Measurements from ENCODE around the gene UBE2M. TPM values are rescaled to one million over a fixed set of nuclear protein-coding genes. Genes with fewer than 3 reads are reported as not detected.

UBE2M gene
- total RNA-seq, 1 donor from 2014 or later, result 53.8 TPM

DNA sequence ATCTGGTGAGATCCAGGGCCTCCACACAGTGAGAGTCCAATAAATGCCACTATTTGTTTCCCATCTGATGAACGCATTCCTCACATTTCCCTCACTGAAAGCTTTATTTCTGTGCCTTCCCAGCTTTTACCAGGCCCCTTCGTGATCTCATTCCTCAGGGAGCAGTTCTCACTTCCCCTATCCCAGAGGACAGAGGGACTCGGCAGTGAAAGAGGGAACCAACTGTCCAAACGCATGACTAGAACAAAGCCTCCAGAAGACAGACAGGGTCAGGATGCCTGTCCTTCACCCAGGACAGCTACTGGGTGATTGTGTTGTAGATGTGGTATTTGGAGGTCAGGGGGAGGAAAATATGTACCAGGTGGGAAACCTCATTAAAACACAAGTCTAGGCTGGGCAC lies 36.8 kb downstream of the UBE2M start:
- H3K9me3 ChIP-seq, result no peaks in the 10 kb centered on the region
- H3K4me1 ChIP-seq, result peaks cover 15% of the 10 kb centered on the region
- H3K4me3 ChIP-seq, result no peak overlapping the region
- ATAC-seq (no peak), DNase-seq (no peak)
- H3K36me3 ChIP-seq, result peaks cover 8% of the 10 kb centered on the region
- intact Hi-C loops (cut with DNase I), result no loop called here
- H3K27me3 ChIP-seq, result no peaks in the 10 kb centered on the region
- TF ChIP-seq, protein P1, sequence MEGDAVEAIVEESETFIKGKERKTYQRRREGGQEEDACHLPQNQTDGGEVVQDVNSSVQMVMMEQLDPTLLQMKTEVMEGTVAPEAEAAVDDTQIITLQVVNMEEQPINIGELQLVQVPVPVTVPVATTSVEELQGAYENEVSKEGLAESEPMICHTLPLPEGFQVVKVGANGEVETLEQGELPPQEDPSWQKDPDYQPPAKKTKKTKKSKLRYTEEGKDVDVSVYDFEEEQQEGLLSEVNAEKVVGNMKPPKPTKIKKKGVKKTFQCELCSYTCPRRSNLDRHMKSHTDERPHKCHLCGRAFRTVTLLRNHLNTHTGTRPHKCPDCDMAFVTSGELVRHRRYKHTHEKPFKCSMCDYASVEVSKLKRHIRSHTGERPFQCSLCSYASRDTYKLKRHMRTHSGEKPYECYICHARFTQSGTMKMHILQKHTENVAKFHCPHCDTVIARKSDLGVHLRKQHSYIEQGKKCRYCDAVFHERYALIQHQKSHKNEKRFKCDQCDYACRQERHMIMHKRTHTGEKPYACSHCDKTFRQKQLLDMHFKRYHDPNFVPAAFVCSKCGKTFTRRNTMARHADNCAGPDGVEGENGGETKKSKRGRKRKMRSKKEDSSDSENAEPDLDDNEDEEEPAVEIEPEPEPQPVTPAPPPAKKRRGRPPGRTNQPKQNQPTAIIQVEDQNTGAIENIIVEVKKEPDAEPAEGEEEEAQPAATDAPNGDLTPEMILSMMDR (IDR thresholded peaks at IDR 0.05), result no peak
- no peak overlapping the region for H3K27ac ChIP-seq

DNA sequence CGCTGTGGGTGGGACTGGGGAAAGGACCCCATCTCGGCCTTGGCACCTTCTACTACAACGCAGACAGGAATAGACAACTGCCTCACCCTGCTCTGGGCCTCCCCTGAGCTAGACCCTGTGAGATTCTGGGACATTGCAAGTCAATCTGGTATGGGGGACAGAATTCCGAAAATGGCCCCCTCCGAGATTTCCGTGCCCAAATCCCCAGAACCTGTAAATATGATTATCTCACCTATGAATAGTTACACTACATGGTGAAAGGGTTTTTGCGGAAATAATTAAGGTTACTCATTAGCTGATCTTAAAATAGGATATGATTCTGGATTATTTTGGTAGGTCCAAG lies 38.2 kb downstream of the UBE2M start:
- intact Hi-C loops (cut with DNase I), result no loop called here
- Histone ChIP-seq H3K4me3 (peak overlapping the region; percentile 71), H3K4me1 (peaks cover 15% of the 10 kb centered on the region), H3K27ac (peak overlapping the region; percentile 91), H3K36me3 (peaks cover 20% of the 10 kb centered on the region), H3K27me3 (no peaks in the 10 kb centered on the region), H3K9me3 (no peaks in the 10 kb centered on the region)
- TF ChIP-seq, protein P1 (IDR thresholded peaks at IDR 0.05), result no peak
- DNase-seq (no peak), ATAC-seq (no peak)

DNA sequence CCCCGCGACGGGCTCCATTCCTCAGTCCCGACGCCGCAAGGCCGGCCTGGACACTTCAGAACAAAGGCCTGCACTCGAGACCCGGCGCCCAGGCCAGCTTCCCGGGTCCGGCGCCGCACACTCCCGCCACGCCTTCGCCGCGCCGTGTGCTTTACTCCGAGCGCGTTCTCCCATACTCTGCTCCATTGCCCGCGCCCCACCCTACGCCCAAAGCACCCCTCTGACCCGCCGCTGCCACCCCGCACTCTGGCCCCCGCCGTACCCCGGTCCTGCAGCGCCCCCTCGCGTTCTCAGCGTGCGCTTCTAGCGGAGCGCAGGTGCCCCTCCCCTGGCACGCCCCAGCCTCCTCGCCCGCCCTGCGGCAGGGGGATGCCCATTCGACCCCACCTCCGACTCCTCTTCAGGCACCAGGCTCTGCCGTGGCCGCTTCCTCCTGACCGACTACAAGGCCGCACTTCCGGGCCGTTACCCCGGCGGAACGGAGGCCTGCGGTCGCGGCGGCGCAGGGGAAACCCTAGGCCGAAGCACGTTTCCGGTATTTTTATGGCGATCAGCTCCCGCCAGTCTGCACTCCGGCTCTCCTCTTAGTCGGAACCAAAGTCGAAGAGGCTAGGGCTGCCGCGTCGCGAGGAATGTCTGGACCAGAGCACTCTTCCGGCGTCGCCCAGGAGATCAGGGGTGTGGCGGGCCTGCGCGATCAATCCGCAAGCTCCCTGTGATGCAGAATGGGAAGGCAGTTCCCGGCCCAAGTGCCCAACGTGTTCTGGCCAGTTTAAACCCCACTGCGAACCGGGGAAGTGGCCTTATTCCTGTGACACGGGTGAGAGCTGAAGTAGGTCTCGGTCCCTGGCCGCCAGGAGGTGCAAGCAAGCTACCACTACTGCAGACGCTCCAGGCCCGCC lies 38.8 kb downstream of the UBE2M start, which contains the start of gene ZBTB45:
Gene ZBTB45 (minus strand): TSS at position 456 of the 902 bp plus-strand sequence. CDS start 2,137 bp downstream, outside the sequence.
- peak within 1 kb of the TSS; percentile 71 for H3K4me3 ChIP-seq
- no peaks in the 10 kb centered on the region for H3K27me3 ChIP-seq
- DNase-seq, result peak; percentile 95
- peaks cover 18% of the 10 kb centered on the region for H3K4me1 ChIP-seq
- ATAC-seq, result peak; percentile 87
- peak within 1 kb of the TSS; percentile 91 for H3K27ac ChIP-seq
- H3K36me3 ChIP-seq, result peaks cover 20% of the 10 kb centered on the region
- no peaks in the 10 kb centered on the region for H3K9me3 ChIP-seq
- TF ChIP-seq, protein P1 (IDR thresholded peaks at IDR 0.05), result peak; percentile 46
- intact Hi-C loops (cut with DNase I), result no loop called here

DNA sequence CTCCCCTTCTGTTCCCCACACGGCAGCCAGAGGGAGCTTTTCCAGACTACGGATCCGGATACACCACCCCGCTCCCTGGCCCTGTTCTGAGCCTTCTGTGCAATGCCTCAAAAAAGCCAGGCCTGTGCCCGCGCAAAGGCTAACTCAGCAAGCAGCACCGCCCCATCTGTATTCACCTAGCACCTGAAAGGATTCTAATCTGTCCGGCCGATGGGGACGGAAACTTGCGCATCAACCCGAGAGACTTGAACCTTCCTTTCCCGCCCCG lies 39.4 kb downstream of the UBE2M start:
- no peaks in the 10 kb centered on the region for H3K9me3 ChIP-seq
- H3K27me3 ChIP-seq, result no peaks in the 10 kb centered on the region
- ATAC-seq, result peak; percentile 51
- peak overlapping the region; percentile 71 for H3K4me3 ChIP-seq
- peak; percentile 83 for DNase-seq
- peak overlapping the region; percentile 91 for H3K27ac ChIP-seq
- intact Hi-C loops (cut with DNase I), result no loop called here
- H3K4me1 ChIP-seq, result peaks cover 22% of the 10 kb centered on the region
- TF ChIP-seq, protein P1 (IDR thresholded peaks at IDR 0.05), result peak; percentile 58
- peaks cover 20% of the 10 kb centered on the region for H3K36me3 ChIP-seq

DNA sequence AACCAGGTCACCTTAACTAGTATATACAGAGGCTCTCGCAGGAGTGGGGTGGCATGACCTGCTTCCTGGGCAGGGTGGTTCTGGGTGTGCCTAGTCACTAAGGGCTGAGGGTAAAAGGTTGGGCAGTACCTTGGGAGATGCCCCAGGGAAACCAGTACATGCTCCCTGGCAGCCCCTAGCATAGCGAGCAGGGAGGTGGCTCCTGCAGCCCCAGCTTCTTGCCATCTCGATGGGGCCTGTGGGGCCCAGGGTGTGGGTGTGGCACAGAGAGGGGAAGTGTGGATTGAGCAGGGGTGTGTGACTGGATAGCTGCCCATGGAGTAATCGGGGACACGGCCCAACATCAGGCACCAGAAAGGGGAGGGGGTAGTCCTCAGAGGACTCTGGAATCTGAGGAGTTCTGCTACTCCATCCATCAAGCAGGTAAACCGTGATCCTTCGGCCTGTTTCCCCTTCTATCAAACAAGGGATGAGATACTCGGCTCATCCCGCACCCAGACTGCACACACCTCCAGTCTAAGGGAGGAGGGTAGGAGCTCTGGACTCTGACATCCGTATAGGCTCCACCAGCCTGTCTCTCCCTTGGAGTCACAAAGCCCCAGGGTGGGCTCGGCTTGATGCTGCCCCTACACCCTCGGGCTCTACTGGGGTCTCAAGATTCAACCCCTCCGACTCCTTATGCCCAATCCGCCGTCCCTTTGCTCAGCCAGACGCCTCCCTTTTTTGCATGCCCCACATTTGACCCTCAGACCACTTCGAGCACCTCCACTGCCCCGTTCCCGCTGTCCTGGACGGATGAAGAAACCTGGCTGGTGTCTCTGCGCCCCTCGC lies 39.9 kb downstream of the UBE2M start:
- H3K27me3 ChIP-seq, result no peaks in the 10 kb centered on the region
- peaks cover 20% of the 10 kb centered on the region for H3K36me3 ChIP-seq
- no peaks in the 10 kb centered on the region for H3K9me3 ChIP-seq
- no peak for ATAC-seq
- intact Hi-C loops (cut with DNase I), result no loop called here
- peak overlapping the region; percentile 91 for H3K27ac ChIP-seq
- DNase-seq, result no peak
- peak overlapping the region; percentile 71 for H3K4me3 ChIP-seq
- H3K4me1 ChIP-seq, result peaks cover 27% of the 10 kb centered on the region
- TF ChIP-seq, protein P1 (IDR thresholded peaks at IDR 0.05), result no peak
